PC-3 (cell line): ENCODE data around the gene MID1. TPM values are rescaled to one million over a fixed set of nuclear protein-coding genes. Genes with fewer than 3 reads are reported as not detected.

Source experiments
- ATAC-seq: fragments of 200-7000 bp; cut with Tn5 transposase; 2 replicates; pipeline ENCODE4 v1.9.1; 2020; ENCODE audit warnings: mild to moderate bottlenecking, moderate library complexity
- BruUV-seq: library from RNA; stranded (reverse); fragments of 400-500 nt; replicated peaks from 2 replicates; lab custom pipeline; 2021; lab: Mats Ljungman, UMichigan
- CTCF ChIA-PET: fragments of 300-600 bp; sonication (Branson Sonifier 250); formaldehyde crosslinking; loops from one replicate; lab custom pipeline; 2022; ENCODE audit warnings: antibody characterized with exemption; lab: Charles Lee
- POLR2A ChIA-PET: fragments of 300-600 bp; sonication (Branson Sonifier 250); formaldehyde crosslinking; loops from one replicate; lab custom pipeline; 2022; ENCODE audit warnings: antibody characterized with exemption; ENCODE audit not compliant: unreplicated experiment; lab: Charles Lee
- DNase-seq: peaks from one replicate; pipeline ENCODE4 v3.0.0-alpha.2; 2015
- H2AFZ ChIP-seq: fragments of 300-600 bp; sonication (generic); 2 replicates; pipeline ENCODE4 v1.6.0; 2016; ENCODE audit warnings: antibody characterized with exemption, low read length
- H3F3A ChIP-seq: fragments of 300-600 bp; sonication (generic); one replicate; pipeline ENCODE4 v1.6.0; 2017; ENCODE audit warnings: antibody characterized with exemption, low read length, control low read depth, mild to moderate bottlenecking; ENCODE audit not compliant: unreplicated experiment
- H3K27ac ChIP-seq: fragments of 300-600 bp; sonication (generic); 2 replicates; pipeline ENCODE4 v1.5.1; 2016; ENCODE audit warnings: mild to moderate bottlenecking, low read length
- H3K27me3 ChIP-seq: fragments of 300-600 bp; sonication (generic); 2 replicates; pipeline ENCODE4 v1.6.1; 2016; ENCODE audit warnings: low read length, mixed read lengths
- H3K36me3 ChIP-seq: fragments of 300-600 bp; sonication (generic); 2 replicates; pipeline ENCODE4 v1.6.1; 2016; ENCODE audit warnings: low read depth, mixed run types, low read length, mixed read lengths
- H3K4me1 ChIP-seq: fragments of 300-600 bp; sonication (generic); 2 replicates; pipeline ENCODE4 v1.5.1; 2016; ENCODE audit warnings: low read length; ENCODE audit not compliant: insufficient read depth
- H3K4me2 ChIP-seq: fragments of 300-600 bp; sonication (generic); 2 replicates; pipeline ENCODE4 v1.6.0; 2016; ENCODE audit warnings: low read length
- H3K4me3 ChIP-seq: fragments of 300-600 bp; sonication (generic); 2 replicates; pipeline ENCODE4 v1.5.1; 2016; ENCODE audit warnings: mild to moderate bottlenecking, low read length, mixed read lengths
- H3K79me2 ChIP-seq: fragments of 300-600 bp; sonication (generic); 2 replicates; pipeline ENCODE4 v1.6.1; 2017; ENCODE audit warnings: low read length, mixed read lengths
- H3K9ac ChIP-seq: fragments of 300-600 bp; sonication (generic); 2 replicates; pipeline ENCODE4 v1.6.0; 2016; ENCODE audit warnings: mild to moderate bottlenecking, low read length
- H3K9me2 ChIP-seq: fragments of 300-600 bp; sonication (generic); replicated peaks from 2 replicates; pipeline ENCODE4 v1.6.1; 2016; ENCODE audit warnings: mixed run types, low read length, mixed read lengths
- H3K9me3 ChIP-seq: fragments of 300-600 bp; sonication (generic); 2 replicates; pipeline ENCODE4 v1.6.1; 2016; ENCODE audit warnings: low read length, mixed read lengths
- H4K20me1 ChIP-seq: fragments of 300-600 bp; sonication (generic); 2 replicates; pipeline ENCODE4 v1.6.1; 2016; ENCODE audit warnings: low read length, mixed read lengths
- EZH2 ChIP-seq: fragments of 300-600 bp; sonication (generic); IDR thresholded peaks from one replicate; pipeline ENCODE4 v1.6.1; 2017; ENCODE audit warnings: antibody characterized with exemption, mild to moderate bottlenecking, low read length; ENCODE audit not compliant: unreplicated experiment
- EZH2phosphoT487 ChIP-seq: fragments of 300-600 bp; sonication (generic); IDR thresholded peaks from 2 replicates; pipeline ENCODE4 v1.6.1; 2018; ENCODE audit warnings: mild to moderate bottlenecking, antibody characterized with exemption, low read length, borderline replicate concordance
- intact Hi-C: fragments of 100-400 bp; cut with micrococcal nuclease; formaldehyde crosslinking; loops from 2 replicates; pipeline ENCODE4 v1.9.0; 2023
- total RNA-seq: library from RNA; depleted of rRNA; stranded (reverse); fragments of >200 nt; gene quantifications from 2 replicates; pipeline ENCODE4 v1.2.3, GENCODE V29; 2014
- TF ChIP-seq, protein P1 (sequence below): fragments of 300-600 bp; sonication (generic); conservative IDR thresholded peaks from 2 replicates; pipeline ENCODE4 v1.5.1; 2017; ENCODE audit warnings: antibody characterized with exemption, low read depth, mild to moderate bottlenecking, low read length

MID1 gene
- total RNA-seq, 1 experiment from 2014 or later = 21.9 TPM

DNA sequence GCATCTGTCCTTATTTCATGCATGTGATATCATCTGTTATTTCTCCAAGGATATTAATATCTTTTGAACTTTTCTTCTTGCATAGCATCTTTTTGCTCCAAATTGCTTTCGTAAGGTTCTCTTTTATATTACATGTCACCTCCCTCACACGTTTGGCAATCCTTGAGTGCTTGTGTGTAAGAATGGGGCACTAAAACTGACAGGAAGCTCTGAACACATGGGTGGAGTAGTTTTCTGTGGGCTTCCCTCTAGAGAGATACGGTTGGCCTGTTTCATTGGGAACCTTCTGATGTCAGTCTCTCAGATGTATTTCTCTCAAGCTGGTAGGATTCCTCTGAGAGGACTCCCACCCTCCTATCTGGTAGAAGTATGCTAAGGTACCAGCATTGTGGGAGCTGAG, 223.0 kb downstream of the MID1 start:
- H3K9me2 ChIP-seq = no peaks in the 10 kb centered on the region
- H3K4me2 ChIP-seq = no peak overlapping the region
- H3K4me1 ChIP-seq = peaks cover 6% of the 10 kb centered on the region
- no peaks in the 10 kb centered on the region for H3K36me3 ChIP-seq
- ATAC-seq (no peak), DNase-seq (no peak)
- H3K27me3 ChIP-seq = no peaks in the 10 kb centered on the region
- intact Hi-C loops = no loop called here
- H3K9me3 ChIP-seq = no peaks in the 10 kb centered on the region
- H3K27ac ChIP-seq = no peak overlapping the region
- CTCF ChIA-PET = no interaction called here
- no peaks in the 10 kb centered on the region for H3F3A ChIP-seq
- H3K9ac ChIP-seq = no peak overlapping the region
- POLR2A ChIA-PET = no interaction called here
- H3K4me3 ChIP-seq = no peak overlapping the region
- no peak for TF ChIP-seq EZH2
- no peak overlapping the region for H2AFZ ChIP-seq
- H4K20me1 ChIP-seq = no peaks in the 10 kb centered on the region
- H3K79me2 ChIP-seq = no peaks in the 10 kb centered on the region
- no TSS peak for BruUV-seq

- Histone ChIP-seq H3K79me2 (no peaks in the 10 kb centered on the region), H2AFZ (no peak overlapping the region), H3K27ac (no peak overlapping the region), H3K4me2 (no peak overlapping the region), H3K9ac (no peak overlapping the region), H3K9me2 (no peaks in the 10 kb centered on the region), H3K27me3 (no peaks in the 10 kb centered on the region), H3F3A (no peaks in the 10 kb centered on the region), H3K9me3 (no peaks in the 10 kb centered on the region), H3K4me3 (no peak overlapping the region), H3K4me1 (peaks cover 6% of the 10 kb centered on the region), H4K20me1 (no peaks in the 10 kb centered on the region), H3K36me3 (no peaks in the 10 kb centered on the region)
- no TSS peak for BruUV-seq
- intact Hi-C loops = no loop called here
- POLR2A ChIA-PET = no interaction called here
- no peak for DNase-seq
- no peak for ATAC-seq
- TF ChIP-seq EZH2phosphoT487 = no peak
- TF ChIP-seq, protein P1, sequence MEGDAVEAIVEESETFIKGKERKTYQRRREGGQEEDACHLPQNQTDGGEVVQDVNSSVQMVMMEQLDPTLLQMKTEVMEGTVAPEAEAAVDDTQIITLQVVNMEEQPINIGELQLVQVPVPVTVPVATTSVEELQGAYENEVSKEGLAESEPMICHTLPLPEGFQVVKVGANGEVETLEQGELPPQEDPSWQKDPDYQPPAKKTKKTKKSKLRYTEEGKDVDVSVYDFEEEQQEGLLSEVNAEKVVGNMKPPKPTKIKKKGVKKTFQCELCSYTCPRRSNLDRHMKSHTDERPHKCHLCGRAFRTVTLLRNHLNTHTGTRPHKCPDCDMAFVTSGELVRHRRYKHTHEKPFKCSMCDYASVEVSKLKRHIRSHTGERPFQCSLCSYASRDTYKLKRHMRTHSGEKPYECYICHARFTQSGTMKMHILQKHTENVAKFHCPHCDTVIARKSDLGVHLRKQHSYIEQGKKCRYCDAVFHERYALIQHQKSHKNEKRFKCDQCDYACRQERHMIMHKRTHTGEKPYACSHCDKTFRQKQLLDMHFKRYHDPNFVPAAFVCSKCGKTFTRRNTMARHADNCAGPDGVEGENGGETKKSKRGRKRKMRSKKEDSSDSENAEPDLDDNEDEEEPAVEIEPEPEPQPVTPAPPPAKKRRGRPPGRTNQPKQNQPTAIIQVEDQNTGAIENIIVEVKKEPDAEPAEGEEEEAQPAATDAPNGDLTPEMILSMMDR = no peak
- no peak for TF ChIP-seq EZH2
- CTCF ChIA-PET = no interaction called here
Measured at GRCh38 chrX:10395643-10396042, 224.7 kb downstream of the MID1 start.
